ENCODE measurements around the gene PARVA. TPM values are rescaled to one million over a fixed set of nuclear protein-coding genes. Genes with fewer than 3 reads are reported as not detected.
A peak's percentile ranks its signal among the peaks of the same experiment; 100 is the strongest.

PARVA gene
- total RNA-seq, 4 donors from 2014 or later = 28.5 to 37.4 (median 32.2) TPM

GRCh38 chr11:12410006-12410728, 32.8 kb downstream of the PARVA start:
- no peak for DNase-seq
- Histone ChIP-seq H3K27ac (peak overlapping the region in 1 of 3 donors; percentile 38), H3K36me3 (no peaks in the 10 kb centered on the region), H3K4me3 (replicated peaks in 1 of 3) (no peak overlapping the region), H3K27me3 (no peaks in the 10 kb centered on the region), H3K4me1 (peaks cover 0 to 13% of the 10 kb centered on the region in 2 donors), H3K9me3 (no peaks in the 10 kb centered on the region)
- TF ChIP-seq POLR2A (IDR thresholded peaks at IDR 0.05) = no peak
- TF ChIP-seq CTCF (IDR thresholded peaks at IDR 0.05) = no peak
- 63 to 67% methylated on average over 10 of the region's 10 CpGs for WGBS, 2 donors
- intact Hi-C loops (cut with DNase I) = loop anchor here (10.0 kb wide), 1 partner anchor 485 kb away; no protein-coding TSS in a partner anchor

GRCh38 chr11:12411393-12411792, 34.0 kb downstream of the PARVA start:
- H3K4me3 ChIP-seq (replicated peaks in 1 of 3) = no peak overlapping the region
- H3K4me1 ChIP-seq = peaks cover 0 to 13% of the 10 kb centered on the region in 2 donors
- no peak for TF ChIP-seq POLR2A (IDR thresholded peaks at IDR 0.05)
- no peak for TF ChIP-seq CTCF (IDR thresholded peaks at IDR 0.05)
- no peak for DNase-seq
- H3K9me3 ChIP-seq = no peaks in the 10 kb centered on the region
- H3K27ac ChIP-seq = no peak overlapping the region
- 91 to 93% methylated on average over 3 of the region's 3 CpGs for WGBS, 2 donors
- no peaks in the 10 kb centered on the region for H3K27me3 ChIP-seq
- no peaks in the 10 kb centered on the region for H3K36me3 ChIP-seq
- intact Hi-C loops (cut with DNase I) = loop anchor here (10.0 kb wide), 1 partner anchor 483 kb away; no protein-coding TSS in a partner anchor

GRCh38 chr11:12411806-12412727, 34.7 kb downstream of the PARVA start:
- H3K4me1 ChIP-seq = peaks cover 0 to 13% of the 10 kb centered on the region in 2 donors
- H3K27ac ChIP-seq = no peak overlapping the region
- no peak for TF ChIP-seq POLR2A (IDR thresholded peaks at IDR 0.05)
- TF ChIP-seq CTCF (IDR thresholded peaks at IDR 0.05) = peak; percentile 36 to 71 (median 58)
- H3K36me3 ChIP-seq = no peaks in the 10 kb centered on the region
- H3K4me3 ChIP-seq (replicated peaks in 1 of 3) = no peak overlapping the region
- no peaks in the 10 kb centered on the region for H3K9me3 ChIP-seq
- no peaks in the 10 kb centered on the region for H3K27me3 ChIP-seq
- WGBS, 2 donors = 36 to 49% methylated on average over 7 of the region's 7 CpGs
- intact Hi-C loops (cut with DNase I) = loop anchor here (10.0 kb wide), 1 partner anchor 483 kb away; no protein-coding TSS in a partner anchor
- DNase-seq = peak; percentile 60 to 64

- WGBS, 2 donors = 83 to 87% methylated on average over 9 of the region's 9 CpGs
- no peak for DNase-seq
- TF ChIP-seq POLR2A (IDR thresholded peaks at IDR 0.05) = no peak
- no peak for TF ChIP-seq CTCF (IDR thresholded peaks at IDR 0.05)
- Histone ChIP-seq H3K9me3 (no peaks in the 10 kb centered on the region), H3K36me3 (no peaks in the 10 kb centered on the region), H3K27ac (no peak overlapping the region), H3K4me3 (replicated peaks in 1 of 3) (no peak overlapping the region), H3K27me3 (no peaks in the 10 kb centered on the region), H3K4me1 (peaks cover 0 to 16% of the 10 kb centered on the region in 2 donors)
- intact Hi-C loops (cut with DNase I) = loop anchor here (10.0 kb wide), 1 partner anchor 481 kb away; no protein-coding TSS in a partner anchor
Observed at GRCh38 chr11:12413141-12414052, 36.0 kb downstream of the PARVA start.

All from thyroid gland (tissue), 4 donors.